HG03342 (cell line): Measurements from ENCODE around the gene BBS9.

ENCODE experiments used
- ATAC-seq: cut with Tn5 transposase; IDR thresholded peaks from one replicate; pipeline ENCODE4 v1.9.1; 2021; ENCODE audit warnings: mild to moderate bottlenecking, moderate library complexity; ENCODE audit not compliant: unreplicated experiment

BBS9 gene

DNA sequence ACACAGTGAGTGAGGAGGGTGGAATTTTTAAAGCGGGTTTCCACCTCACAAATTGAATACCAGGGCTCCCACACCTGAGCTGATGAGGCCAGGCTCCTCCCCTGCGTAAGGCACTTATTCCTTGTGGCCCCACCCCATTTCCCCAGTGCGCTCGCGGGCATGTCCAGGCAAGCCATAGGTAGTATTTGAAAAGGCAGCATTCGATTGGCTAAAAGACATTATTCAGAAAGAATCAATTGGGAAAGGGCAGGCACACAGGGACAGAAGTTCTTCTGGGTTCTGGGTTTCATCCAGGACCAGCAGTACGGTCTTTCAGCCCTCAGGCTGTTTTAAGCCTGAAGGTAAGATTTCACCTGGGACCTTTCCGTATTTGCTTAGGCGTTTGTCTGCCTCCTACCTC is 222.3 kb downstream of the BBS9 start:
- ATAC-seq = no peak

DNA sequence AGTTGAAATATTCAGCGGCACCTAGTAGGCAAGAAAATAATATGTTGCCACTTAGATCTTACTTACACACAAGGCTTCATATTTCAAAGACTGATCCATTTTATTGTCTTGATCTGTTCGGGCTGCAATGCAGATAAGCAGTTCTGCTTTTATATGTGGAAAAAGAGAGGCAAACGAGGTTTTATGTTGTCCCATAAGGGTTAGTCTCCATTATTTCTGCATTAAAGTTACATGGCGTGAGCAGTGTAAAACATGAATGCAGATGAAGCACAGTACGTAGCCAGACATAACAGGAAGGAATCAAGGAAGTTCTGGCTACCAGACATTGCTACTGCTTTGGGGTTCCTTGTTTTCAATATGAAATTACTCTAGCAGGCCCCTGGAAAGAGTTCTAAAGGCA is 224.8 kb downstream of the BBS9 start:
- ATAC-seq = no peak

DNA sequence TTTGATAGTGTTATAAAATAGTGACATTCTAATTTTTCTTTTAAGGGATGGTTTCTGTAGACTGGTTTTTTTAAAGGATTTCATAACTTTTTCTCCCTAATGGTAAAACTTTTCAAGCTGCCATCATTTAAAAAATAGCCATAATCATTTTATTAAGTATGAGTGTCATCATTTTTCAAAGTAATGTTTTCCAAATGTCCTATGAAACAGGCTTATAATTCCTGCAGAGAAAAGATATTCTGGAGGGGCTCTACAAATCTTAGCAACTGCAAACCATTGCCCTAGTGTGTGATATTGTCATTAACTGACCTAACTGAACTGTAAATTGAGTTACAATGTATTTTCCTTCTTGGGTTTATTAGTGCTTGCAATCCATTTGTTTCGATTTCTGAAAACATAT is 226.0 kb downstream of the BBS9 start:
- ATAC-seq = no peak

DNA sequence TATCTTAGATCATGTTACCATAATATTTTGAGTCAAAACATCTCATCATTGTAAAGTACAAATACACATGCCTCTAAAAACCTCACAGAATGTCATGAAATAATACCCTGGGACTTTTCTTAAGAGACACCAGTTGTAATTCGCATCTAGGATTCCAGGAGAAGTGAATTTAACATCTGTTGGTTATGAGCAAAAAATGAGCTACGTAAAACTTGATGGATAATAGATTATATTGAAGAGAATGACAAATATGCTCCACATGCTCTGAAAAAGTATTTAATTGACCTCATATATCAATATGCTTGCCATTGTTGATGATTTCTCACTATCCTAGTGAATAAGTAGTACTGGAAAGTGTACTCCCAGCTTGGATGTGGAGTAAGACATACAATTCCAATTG is 227.0 kb downstream of the BBS9 start:
- no peak for ATAC-seq

DNA sequence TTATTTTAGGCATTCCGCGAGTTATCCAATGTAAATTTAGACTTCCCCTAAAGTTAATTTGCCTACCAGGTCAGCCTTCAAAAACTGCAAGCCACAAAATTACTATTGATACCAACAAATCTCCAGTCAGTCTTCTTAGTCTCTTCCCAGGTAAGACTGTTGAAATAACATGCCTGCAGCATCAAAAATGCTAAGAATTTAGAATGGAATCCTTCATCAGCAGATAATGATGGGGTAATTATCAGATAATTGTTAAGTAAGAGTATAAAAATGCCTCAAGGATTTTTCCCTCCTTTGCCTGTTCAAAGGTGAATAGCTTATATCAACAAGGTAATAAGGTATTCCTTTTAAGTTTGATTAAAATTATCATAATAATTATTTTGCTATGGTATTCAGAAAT is 228.5 kb downstream of the BBS9 start:
- no peak for ATAC-seq

DNA sequence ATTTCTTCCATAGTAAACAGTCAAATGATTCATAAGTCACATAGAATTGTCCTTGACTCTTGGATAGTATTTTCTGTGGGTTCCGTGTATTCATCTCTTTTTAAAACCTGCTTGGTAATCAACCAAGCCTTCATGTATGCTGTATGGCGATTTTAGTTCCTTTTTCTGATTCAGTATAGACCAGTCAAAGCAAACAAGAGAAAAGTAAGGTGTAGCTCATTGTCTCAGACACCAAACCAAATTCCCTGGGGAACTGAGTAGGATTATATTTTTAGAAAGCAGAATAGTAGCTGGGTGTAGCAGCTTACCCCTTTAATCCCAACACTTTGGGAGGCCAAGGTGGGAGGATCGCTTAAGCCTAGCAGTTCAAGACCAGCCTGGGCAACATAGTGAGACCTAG is 240.5 kb downstream of the BBS9 start:
- no peak for ATAC-seq

DNA sequence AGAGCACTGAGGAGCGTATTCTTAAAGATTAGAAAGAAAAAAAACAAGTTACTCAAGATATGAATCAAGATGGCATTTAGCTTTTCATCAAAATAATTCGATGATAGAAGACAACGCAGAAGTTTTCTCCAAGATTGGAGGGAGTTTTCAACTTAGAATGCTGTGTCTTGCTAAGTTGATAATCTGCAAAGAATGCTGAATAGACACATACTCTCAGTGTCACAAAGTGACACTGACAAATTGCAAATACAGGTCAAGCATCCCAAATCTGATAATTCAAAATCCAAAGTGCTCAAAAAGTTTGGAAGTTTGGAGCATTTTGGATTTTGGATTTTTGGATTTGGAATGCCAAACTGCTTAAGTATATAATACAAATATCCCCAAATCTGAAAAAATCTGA is 243.8 kb downstream of the BBS9 start:
- ATAC-seq = no peak

DNA sequence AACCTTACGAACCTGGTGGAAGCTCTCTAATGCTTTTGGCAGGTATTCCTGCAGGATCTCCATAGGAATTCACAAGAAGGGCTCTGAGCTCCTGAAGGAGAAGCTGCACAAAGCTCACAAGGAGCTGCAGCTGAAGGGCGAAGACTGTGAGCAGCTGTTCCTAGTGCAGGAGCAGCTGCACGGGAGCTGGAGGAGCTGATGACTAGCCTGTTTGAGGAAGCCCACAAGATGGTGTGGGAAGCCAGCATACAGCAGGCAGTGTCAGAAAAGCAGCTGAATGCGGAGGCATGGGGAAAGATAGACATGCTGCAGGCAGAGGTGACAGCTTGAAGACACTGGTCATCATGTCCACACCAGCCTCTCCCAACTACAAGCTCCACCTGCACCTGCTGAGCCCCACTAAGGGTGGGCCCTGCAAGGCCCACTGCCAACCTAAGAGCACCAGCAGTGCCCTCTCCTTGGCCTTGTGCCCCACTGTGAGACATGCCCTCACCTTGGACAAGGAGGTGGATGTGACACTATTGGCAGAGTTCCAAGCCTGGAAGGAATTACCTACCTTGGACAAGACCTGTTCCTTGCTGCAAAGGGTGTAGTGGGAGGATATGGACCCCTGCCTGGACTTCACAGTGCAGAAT is 250.6 kb downstream of the BBS9 start:
- no peak for ATAC-seq

DNA sequence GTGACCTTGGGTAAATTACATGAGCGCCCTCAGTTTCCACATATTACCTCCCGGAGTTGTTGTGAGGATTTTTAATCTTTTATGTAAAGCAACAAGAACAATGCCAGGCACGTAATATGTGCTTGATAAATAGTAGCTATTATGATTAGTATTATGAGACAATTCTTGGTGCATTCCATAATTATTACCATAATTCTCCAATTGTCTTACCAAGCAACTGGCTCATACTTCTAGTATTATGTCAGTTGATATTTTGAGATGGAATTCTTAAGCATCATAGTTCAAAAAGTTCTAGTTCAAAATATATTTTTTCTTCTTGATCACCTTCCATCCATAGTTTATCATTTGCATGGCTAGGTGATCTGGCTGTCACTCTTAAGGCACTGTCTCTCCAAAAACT is 259.0 kb downstream of the BBS9 start:
- no peak for ATAC-seq

DNA sequence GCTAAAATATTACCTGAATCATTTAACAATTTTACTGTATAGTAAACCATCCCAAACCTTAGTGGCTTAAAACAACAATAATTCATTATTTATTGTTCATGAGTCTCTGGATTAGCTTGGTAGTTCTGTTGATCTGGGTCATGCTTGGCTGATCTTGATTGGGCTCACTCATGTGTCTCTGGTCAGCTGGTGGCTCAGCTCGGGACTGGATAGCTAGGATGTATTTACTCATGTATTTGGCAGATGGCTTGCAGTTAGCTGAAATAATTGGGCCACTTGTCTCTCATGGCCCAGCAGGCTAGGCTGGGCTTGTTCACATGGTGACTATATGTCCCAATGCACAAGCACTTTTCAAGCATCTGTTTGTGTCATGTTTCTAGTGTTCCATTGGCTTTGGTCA is 262.8 kb downstream of the BBS9 start:
- no peak for ATAC-seq

DNA sequence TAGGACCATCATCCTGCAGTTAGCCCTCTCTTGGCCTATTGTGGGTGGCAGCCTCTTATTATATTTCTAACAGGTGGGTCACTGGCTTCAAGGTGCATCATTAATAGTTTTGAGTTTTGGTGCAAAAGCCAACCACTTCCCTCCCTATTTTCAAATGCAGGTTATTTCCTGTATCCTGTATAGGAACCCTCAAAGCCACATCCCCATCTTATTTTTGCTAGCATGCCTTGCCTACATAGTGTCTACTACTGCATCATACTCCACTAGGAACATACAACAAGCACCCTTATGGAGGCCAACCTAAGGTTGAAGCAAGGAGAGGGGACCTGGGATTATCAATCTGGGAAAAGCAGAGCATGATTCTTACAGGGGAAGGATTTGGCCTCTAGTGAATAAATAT is 264.4 kb downstream of the BBS9 start:
- no peak for ATAC-seq

DNA sequence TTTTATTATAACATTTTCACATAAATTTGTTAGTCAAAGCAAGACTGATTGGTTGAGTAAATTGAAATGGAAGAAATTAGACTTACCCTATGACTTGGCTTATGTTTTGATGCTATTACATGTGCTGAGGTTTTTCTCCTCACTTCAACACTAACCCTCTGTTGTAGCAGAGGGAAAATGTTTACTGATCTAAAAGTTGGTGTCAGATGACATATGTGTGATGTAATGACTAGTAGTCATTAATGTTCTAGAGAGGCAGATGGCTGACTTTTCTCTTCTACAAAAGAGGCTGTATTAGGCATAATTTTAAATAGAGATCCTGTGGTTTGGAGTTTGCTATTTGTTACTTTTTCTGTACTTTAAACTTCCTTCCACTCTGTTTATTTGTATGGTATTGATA is 266.0 kb downstream of the BBS9 start:
- ATAC-seq = no peak

DNA sequence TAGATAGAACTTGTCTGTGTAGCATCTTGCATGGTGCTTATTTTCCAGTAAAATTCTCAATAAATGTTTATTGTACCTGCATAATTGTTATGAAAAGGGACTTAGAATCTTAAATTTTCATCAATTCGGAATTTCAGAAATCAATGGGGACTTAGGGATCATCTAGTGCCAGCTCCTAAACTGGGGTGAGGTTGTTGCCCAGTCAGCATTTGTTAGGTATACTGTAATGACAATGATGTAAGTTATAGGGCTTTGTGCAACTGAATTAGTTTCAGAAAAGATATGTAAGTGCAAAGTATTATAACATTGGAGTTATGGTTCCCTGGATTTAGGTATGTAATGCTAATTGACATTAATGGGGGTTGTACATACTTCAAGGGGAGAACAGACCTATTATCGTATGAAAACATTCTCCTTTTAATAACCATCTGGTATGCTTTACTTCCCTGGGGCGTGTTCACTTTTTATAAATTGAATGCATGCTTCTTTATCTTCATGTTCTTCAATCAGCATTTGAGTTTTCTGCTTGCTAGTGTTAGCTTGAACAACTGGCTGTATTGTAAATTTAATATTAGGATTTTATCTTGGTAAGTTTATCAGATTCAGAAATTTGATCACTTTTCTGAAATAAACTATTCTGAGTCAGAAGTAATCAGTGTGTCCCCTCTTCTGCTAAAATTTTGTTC is 270.3 kb downstream of the BBS9 start:
- ATAC-seq = no peak

DNA sequence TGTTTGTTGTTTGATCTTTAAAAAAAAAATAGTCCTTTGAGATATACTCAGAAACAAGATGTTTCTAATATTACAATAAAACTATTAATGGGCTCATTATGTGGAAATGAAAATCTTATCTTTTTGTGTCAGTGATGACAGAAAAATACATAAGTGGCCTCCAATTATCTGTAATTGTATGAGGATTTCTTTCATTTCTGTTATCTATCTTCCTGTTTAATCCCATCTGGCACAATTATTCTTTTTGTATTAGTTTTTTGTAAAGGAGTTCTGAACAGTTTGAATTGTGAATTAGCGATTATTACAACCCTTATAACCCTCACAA is 270.8 kb downstream of the BBS9 start:
- ATAC-seq = no peak

DNA sequence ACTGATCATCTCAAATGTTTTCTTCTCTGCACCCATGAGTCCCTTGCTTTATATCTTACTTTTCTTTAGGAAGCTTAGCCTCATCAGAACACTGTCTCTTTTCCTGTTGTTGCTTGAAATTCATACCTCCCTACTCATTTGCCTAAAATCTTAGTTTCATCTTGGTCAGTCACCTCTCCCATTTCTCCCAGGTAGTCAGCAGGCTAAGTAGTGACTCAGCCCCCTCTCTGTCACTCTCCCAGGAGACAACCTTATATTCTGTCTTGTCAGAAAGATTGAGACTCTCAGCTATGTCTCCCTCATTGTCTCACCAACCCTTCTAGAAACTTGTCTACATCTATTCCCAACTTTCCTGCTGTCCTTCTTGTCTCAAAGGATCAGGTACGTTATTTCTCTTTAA is 280.9 kb downstream of the BBS9 start:
- ATAC-seq = no peak

DNA sequence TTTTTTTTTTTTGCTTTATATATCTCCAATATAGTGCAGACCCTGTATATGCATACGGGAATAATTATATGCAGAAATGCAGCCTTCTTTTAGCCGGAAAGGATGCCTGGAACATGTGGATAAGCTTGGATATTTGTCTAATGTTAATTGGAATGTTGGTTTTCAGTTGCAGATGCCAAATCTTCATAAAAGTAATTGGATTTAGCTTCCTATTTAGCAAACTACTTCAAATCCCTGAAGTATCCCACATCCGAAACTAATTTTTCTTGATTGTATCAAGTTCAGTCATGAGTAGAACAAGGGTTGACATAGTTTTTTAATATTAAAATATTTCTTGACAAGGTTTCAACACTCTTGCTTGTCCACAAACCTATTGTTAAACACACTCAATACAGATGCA is 281.7 kb downstream of the BBS9 start:
- no peak for ATAC-seq

DNA sequence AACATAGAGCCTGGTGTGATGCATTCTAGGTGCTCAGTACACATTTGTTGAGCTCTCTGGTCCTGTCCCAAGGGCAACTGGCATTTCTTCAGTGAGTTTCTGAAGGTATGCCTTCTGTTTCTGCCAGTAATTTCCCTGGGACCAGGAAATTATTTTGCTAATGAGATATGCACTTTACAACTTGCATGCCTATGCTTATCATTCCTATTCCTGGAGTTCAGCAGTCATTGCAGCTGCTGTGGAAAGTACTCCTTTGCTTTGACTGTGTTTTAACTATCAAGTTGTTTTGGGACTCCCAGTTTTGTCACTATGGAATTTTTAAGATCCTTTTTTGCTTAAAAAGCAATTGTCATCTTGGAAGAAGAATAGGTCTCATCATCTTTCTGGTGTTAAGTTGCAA is 283.0 kb downstream of the BBS9 start:
- ATAC-seq = no peak

DNA sequence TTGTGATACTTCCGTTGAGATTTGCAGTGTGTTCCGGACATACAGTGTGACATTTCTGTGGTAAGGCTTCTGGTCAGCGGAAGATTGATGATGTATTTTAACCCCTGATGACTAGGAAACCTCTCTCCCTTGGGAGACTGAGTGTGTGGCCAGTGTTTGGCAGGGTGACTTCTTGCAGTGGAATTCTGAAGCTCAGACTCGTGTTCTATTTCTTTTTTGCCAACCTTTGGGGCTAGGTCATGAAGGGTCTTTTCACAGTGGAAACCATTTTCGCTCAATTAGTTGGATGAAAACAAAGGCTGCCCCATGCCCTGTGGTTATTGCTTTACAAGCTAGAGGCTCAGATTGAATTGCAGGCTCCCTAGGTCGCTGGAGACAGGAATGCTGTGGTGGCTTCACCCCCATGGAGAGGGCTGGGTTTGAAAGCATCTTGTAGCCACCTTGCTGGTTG is 288.9 kb downstream of the BBS9 start:
- no peak for ATAC-seq

DNA sequence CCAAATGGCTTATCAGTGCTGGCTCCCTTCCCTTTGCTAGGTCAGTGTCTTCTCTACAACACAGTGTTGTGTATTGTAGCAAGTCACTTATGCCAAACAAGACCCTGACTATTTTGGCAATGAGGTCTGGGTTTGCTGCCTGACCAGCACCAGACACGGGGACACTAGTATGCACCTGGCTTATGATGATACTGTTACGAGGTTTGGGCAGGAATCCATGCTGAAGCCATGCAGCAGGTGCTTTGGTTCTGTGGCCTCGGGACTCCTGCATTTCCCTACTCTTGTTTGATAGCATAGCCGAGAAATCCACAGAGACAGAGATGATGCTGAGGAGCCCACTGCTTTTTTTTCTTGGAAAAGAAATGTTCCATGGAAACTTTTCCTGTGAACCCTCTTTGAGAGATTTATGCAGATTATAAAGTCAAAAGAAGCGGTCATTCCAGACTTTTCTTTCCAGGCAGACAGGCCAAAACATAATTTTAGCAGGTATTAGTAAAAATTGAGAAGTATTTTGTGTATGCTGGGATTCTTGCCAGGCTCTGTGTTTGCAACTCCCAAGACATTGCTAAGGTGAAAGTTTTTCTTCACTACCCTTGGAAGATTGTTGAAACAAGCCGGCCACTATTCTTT is 291.1 kb downstream of the BBS9 start:
- ATAC-seq = no peak

DNA sequence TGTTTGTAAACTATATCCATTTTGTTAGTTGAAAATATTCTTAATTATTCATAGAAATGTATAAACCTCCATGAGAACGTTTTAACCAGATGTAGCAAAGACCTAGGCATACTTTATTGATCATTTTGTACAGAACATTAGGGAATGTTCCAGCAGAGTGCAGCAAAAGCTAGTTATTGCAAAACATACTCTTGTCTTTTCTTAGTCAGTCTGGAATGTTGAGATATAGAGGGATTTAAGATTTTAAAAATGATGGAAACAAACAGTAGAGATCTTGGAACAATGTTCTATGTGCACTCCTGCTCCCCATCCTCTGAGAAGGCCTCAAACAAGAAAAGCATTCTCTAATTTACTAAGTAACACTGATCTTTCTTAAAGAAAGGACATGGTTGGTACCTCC is 292.1 kb downstream of the BBS9 start:
- no peak for ATAC-seq

DNA sequence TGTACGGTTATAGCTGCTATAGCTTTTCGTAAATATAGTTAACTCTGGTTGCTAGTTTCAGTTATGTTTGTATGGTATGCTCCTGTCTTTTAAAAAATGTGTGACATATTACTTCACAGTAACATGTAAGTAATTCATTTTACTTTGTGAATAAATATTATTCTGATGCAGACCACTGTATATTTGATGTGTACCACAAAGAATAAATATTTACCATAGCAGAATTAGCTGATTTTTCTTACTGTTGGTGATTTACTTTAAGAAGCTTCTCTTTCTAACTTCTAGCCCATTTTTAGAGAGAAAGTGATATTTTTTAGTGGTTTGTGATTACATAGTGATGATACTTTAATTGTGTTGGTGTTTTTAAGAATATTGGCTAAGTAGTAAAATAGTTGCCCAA is 292.8 kb downstream of the BBS9 start:
- ATAC-seq = no peak

DNA sequence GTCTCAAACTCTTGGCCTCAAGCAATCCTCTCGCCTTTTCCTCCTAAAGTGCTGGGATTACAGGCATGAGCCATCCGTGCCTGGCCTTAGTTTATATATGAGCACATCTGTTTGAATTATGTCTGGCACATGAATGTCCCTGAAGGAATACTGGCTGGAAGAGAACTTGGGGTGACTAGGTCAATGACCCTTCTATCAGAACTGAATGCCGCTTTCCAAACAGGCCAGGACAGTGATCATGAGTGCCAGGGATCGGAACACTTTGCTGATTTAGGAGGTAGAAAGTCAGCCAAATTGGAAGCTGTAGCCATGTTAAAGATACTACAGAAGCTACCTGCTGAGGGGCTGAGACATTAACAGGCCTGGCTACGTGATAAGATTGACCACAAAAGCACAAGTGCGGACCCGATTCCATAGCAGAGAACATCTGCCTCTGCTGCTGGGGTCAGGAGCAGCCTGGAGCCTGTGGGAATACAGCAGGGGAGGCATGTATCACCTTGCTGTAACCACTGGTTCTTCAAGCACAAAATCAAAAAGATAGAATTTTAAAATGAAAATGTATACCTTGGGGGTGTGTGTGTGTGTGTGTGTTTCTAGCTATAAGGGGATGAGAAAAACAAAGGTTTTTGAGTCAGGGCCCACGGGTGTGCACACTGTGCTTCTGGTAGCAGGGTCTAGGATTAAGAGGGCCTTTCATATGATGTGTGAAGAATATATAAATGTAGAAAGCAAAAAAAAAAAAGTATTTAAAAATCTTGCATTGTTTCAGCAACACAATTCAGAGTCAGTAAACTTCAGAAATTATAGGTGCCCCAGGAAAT is 293.7 kb downstream of the BBS9 start:
- ATAC-seq = peak; percentile 48
